Glomerular visceral epithelial cell (primary cell): ENCODE data around the gene SLC9C1.
A peak's percentile ranks its signal among the peaks of the same experiment; 100 is the strongest.

Source experiments
- DNase-seq: peaks from one replicate; pipeline ENCODE4 v3.0.0-alpha.2; 2016; ENCODE audit errors: extremely low spot score

Gene SLC9C1

GRCh38 chr3:112132088-112132487 is 161.9 kb downstream of the SLC9C1 start:
- no peak for DNase-seq

- DNase-seq: no peak
Observed at GRCh38 chr3:112131111-112131510, 162.9 kb downstream of the SLC9C1 start.

GRCh38 chr3:112130638-112130993 is 163.4 kb downstream of the SLC9C1 start:
- no peak for DNase-seq

GRCh38 chr3:112129925-112130637 is 163.9 kb downstream of the SLC9C1 start:
- no peak for DNase-seq

- DNase-seq: no peak
Observed at GRCh38 chr3:112128843-112129727, 164.9 kb downstream of the SLC9C1 start.

GRCh38 chr3:112127522-112128494 is 166.2 kb downstream of the SLC9C1 start:
- DNase-seq: no peak

GRCh38 chr3:112126511-112126911 is 167.5 kb downstream of the SLC9C1 start:
- DNase-seq: peak; percentile 7

GRCh38 chr3:112124907-112125607 is 169.0 kb downstream of the SLC9C1 start:
- DNase-seq: no peak

GRCh38 chr3:112123548-112123947 is 170.5 kb downstream of the SLC9C1 start:
- DNase-seq: no peak

GRCh38 chr3:112122870-112123269 is 171.1 kb downstream of the SLC9C1 start:
- DNase-seq: no peak

- no peak for DNase-seq
Observed at GRCh38 chr3:112121577-112122547, 172.2 kb downstream of the SLC9C1 start.

- no peak for DNase-seq
Observed at GRCh38 chr3:112119962-112120836, 173.8 kb downstream of the SLC9C1 start.

GRCh38 chr3:112117841-112118571 is 176.0 kb downstream of the SLC9C1 start:
- DNase-seq: no peak

- DNase-seq: no peak
Observed at GRCh38 chr3:112117415-112117814, 176.6 kb downstream of the SLC9C1 start.

GRCh38 chr3:112116748-112117186 is 177.2 kb downstream of the SLC9C1 start:
- no peak for DNase-seq

GRCh38 chr3:112115806-112116383 is 178.1 kb downstream of the SLC9C1 start:
- no peak for DNase-seq

GRCh38 chr3:112115161-112115739 is 178.8 kb downstream of the SLC9C1 start:
- DNase-seq: no peak
